ENCODE results near the gene PTPRN2. TPM values are rescaled to one million over a fixed set of nuclear protein-coding genes. Genes with fewer than 3 reads are reported as not detected.

PTPRN2 gene
- total RNA-seq, 2 donors from 2014 or later: 0.72 to 0.79 TPM

GRCh38 chr7:157760004-157760730 lies 827.5 kb downstream of the PTPRN2 start:
- H3K27ac Mint-ChIP-seq: no peak overlapping the region
- peaks cover 0 to 6% of the 10 kb centered on the region in 2 donors for H3K36me3 Mint-ChIP-seq (ENCODE audit: insufficient read depth in 2 of 2)
- H3K9me3 Mint-ChIP-seq: peaks cover 4 to 5% of the 10 kb centered on the region in 2 donors
- DNase-seq (no peak), ATAC-seq (replicated peaks in 1 of 2) (no peak)
- H3K4me3 Mint-ChIP-seq: no peak overlapping the region
- peaks cover 7% of the 10 kb centered on the region for H3K27me3 Mint-ChIP-seq (ENCODE audit: low read depth)
- H3K4me1 Mint-ChIP-seq (ENCODE audit: low read depth): peaks cover 9% of the 10 kb centered on the region

DNA sequence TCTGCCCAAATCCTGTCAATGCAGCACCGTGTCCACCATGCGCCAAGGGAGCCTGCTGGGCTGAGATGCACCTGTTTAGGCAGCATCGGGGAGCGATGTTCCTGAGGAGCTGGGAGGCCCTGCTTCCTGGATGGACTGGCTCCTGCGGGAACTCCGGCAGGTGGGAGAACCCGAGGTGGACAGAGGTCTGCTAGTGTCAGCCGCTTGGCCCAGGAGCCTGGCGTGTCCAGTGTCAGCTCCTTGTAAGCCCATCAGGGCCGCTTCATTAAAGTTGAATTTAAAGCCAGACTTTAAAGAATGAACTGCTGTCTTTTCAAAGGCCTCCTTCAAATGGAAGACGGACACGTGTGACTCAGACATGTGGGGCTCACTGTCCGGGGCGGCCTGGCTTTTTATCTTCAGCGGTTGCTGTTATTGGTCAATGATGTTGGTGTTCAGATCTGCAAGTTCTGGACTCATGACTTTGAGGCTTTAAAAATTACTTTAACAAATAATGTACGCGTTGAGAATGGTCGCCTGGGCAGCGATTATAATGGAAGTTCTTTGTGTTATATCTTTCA lies 828.3 kb downstream of the PTPRN2 start:
- H3K4me3 Mint-ChIP-seq: no peak overlapping the region
- no peaks in the 10 kb centered on the region for H3K9me3 Mint-ChIP-seq
- ATAC-seq (replicated peaks in 1 of 2) (no peak), DNase-seq (no peak)
- H3K27ac Mint-ChIP-seq: no peak overlapping the region
- peaks cover 9% of the 10 kb centered on the region for H3K4me1 Mint-ChIP-seq (ENCODE audit: low read depth)
- H3K36me3 Mint-ChIP-seq (ENCODE audit: insufficient read depth in 2 of 2): no peaks in the 10 kb centered on the region
- peaks cover 7% of the 10 kb centered on the region for H3K27me3 Mint-ChIP-seq (ENCODE audit: low read depth)

GRCh38 chr7:157758468-157759245 lies 829.0 kb downstream of the PTPRN2 start:
- DNase-seq (no peak), ATAC-seq (replicated peaks in 1 of 2) (no peak)
- H3K27me3 Mint-ChIP-seq (ENCODE audit: low read depth): peaks cover 7% of the 10 kb centered on the region
- H3K9me3 Mint-ChIP-seq: no peaks in the 10 kb centered on the region
- H3K4me1 Mint-ChIP-seq (ENCODE audit: low read depth): peaks cover 9% of the 10 kb centered on the region
- no peaks in the 10 kb centered on the region for H3K36me3 Mint-ChIP-seq (ENCODE audit: insufficient read depth in 2 of 2)
- H3K27ac Mint-ChIP-seq: no peak overlapping the region
- H3K4me3 Mint-ChIP-seq: no peak overlapping the region

DNA sequence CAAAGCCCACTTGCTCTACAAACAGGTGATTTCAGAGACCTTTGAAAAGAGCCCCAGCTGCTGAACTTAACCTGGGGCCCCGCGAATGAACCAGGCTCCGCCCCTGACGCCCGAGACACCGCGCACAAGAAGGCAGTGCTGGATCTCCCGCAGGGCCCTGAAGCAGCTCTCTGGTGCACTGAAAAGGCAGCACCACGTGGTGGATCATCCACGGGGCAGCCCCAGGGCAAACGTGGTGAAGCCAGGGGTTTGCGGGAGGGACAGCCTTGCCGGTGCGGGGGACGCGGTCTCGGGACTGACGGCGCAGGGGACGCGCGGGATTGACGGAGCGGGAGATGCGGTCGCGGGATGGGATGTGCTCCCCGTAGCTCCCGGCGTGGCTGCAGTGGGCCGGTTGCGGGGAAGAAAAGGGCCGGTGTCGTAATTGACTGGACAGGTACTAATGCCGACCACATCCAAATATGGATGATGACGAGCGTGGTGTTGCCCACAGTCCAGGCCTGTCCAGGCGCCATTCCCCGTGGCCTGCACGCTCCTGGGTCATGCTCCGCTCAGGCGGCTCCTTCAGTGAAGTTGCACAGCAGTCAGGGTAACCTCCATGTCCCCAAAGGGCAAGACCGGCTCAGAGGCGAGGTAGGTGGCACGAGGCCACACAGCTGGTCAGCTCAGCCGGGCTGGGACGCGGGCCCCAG lies 829.7 kb downstream of the PTPRN2 start:
- Mint-ChIP-seq H3K4me3 (no peak overlapping the region), H3K27me3 (ENCODE audit: low read depth) (peaks cover 7% of the 10 kb centered on the region), H3K36me3 (ENCODE audit: insufficient read depth in 2 of 2) (no peaks in the 10 kb centered on the region), H3K4me1 (ENCODE audit: low read depth) (peaks cover 9% of the 10 kb centered on the region), H3K27ac (no peak overlapping the region), H3K9me3 (no peaks in the 10 kb centered on the region)
- DNase-seq (no peak), ATAC-seq (replicated peaks in 1 of 2) (no peak)

- no peaks in the 10 kb centered on the region for H3K36me3 Mint-ChIP-seq (ENCODE audit: insufficient read depth in 2 of 2)
- H3K9me3 Mint-ChIP-seq: no peaks in the 10 kb centered on the region
- DNase-seq: no peak
Measured at GRCh38 chr7:157757211-157757610, 830.4 kb downstream of the PTPRN2 start.

GRCh38 chr7:157755741-157756140 lies 831.9 kb downstream of the PTPRN2 start:
- no peak overlapping the region for H3K27ac Mint-ChIP-seq
- H3K36me3 Mint-ChIP-seq (ENCODE audit: insufficient read depth in 2 of 2): no peaks in the 10 kb centered on the region
- no peak for ATAC-seq (replicated peaks in 1 of 2)
- peaks cover 7% of the 10 kb centered on the region for H3K27me3 Mint-ChIP-seq (ENCODE audit: low read depth)
- DNase-seq: no peak
- H3K4me1 Mint-ChIP-seq (ENCODE audit: low read depth): peaks cover 7% of the 10 kb centered on the region
- no peaks in the 10 kb centered on the region for H3K9me3 Mint-ChIP-seq
- no peak overlapping the region for H3K4me3 Mint-ChIP-seq

More at GRCh38 chr7:157757211-157757610, 830.4 kb downstream of the PTPRN2 start:
- ATAC-seq (replicated peaks in 1 of 2): no peak
- H3K4me1 Mint-ChIP-seq (ENCODE audit: low read depth): peaks cover 9% of the 10 kb centered on the region
- no peak overlapping the region for H3K27ac Mint-ChIP-seq
- peaks cover 7% of the 10 kb centered on the region for H3K27me3 Mint-ChIP-seq (ENCODE audit: low read depth)
- no peak overlapping the region for H3K4me3 Mint-ChIP-seq

GRCh38 chr7:157754416-157754790 lies 833.2 kb downstream of the PTPRN2 start:
- ATAC-seq (replicated peaks in 1 of 2) (no peak), DNase-seq (no peak)
- Mint-ChIP-seq H3K9me3 (no peaks in the 10 kb centered on the region), H3K4me1 (ENCODE audit: low read depth) (no peaks in the 10 kb centered on the region), H3K36me3 (ENCODE audit: insufficient read depth in 2 of 2) (no peaks in the 10 kb centered on the region), H3K4me3 (no peak overlapping the region), H3K27ac (no peak overlapping the region), H3K27me3 (ENCODE audit: low read depth) (no peaks in the 10 kb centered on the region)

GRCh38 chr7:157753713-157754415 lies 833.8 kb downstream of the PTPRN2 start:
- Mint-ChIP-seq H3K27me3 (ENCODE audit: low read depth) (no peaks in the 10 kb centered on the region), H3K4me1 (ENCODE audit: low read depth) (no peaks in the 10 kb centered on the region), H3K36me3 (ENCODE audit: insufficient read depth in 2 of 2) (no peaks in the 10 kb centered on the region), H3K4me3 (no peak overlapping the region), H3K27ac (no peak overlapping the region), H3K9me3 (no peaks in the 10 kb centered on the region)
- ATAC-seq (replicated peaks in 1 of 2) (no peak), DNase-seq (no peak)

DNA sequence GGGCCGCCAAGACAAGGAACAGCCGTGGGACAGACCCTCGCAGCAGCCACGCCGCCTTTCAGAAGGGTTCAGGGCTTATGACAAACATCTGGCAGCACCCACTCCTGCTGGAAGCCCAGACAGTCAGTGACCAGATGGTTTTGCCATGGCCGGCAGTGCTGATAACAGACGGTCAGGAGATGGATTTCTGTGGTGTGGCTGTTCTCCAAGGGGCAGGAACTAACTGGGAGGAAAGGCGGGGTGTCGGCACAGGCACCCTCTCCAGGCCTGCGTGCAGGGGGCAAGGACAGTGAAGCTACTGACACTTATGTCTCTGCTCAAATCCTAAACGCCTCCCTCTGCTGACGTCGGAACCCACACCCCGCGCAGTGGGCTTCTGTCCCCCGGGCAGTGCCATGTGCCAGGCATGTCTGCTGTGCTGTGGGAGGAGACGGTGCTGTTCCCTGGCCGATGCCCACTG lies 834.8 kb downstream of the PTPRN2 start:
- no peaks in the 10 kb centered on the region for H3K4me1 Mint-ChIP-seq (ENCODE audit: low read depth)
- ATAC-seq (replicated peaks in 1 of 2) (no peak), DNase-seq (no peak)
- no peak overlapping the region for H3K27ac Mint-ChIP-seq
- H3K9me3 Mint-ChIP-seq: no peaks in the 10 kb centered on the region
- no peak overlapping the region for H3K4me3 Mint-ChIP-seq
- no peaks in the 10 kb centered on the region for H3K27me3 Mint-ChIP-seq (ENCODE audit: low read depth)
- H3K36me3 Mint-ChIP-seq (ENCODE audit: insufficient read depth in 2 of 2): no peaks in the 10 kb centered on the region

DNA sequence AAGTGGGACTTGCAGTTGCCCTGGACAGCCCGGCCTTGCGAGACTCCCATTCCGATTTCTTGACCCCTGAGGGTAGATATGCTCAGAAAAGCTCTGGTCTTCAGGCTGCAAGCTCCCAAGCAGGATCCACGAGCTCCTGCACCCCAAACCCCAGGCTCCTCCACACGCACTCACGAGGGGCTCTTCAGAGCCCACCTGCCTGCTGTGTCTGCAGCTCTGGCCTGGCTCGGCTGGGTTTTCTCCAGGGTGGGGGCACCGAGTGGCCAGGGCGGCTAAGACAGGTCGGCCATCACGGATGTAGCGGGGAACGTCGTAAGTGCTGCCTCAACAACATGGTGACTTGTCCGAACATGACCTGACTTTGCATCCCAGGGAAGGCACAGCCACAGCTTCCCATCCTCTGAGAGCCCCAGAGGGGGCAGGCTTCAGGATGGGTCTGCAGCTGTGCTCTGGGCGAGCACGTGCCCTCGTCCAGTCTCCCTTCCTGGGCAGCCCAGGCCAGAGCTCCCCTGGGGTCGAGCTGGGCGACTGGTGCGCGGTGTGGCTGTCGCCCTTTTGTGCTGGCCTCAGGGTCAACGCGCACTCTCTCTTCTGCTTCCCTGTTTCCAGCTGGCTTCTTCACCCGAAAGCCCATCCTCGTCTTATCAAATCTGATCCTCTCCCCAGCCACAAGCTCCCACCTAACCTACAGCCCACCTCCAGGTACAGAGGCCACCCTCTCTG lies 835.5 kb downstream of the PTPRN2 start:
- no peak for ATAC-seq (replicated peaks in 1 of 2)
- no peaks in the 10 kb centered on the region for H3K36me3 Mint-ChIP-seq (ENCODE audit: insufficient read depth in 2 of 2)
- no peaks in the 10 kb centered on the region for H3K9me3 Mint-ChIP-seq
- no peaks in the 10 kb centered on the region for H3K27me3 Mint-ChIP-seq (ENCODE audit: low read depth)
- no peak overlapping the region for H3K27ac Mint-ChIP-seq
- DNase-seq: no peak
- H3K4me1 Mint-ChIP-seq (ENCODE audit: low read depth): no peaks in the 10 kb centered on the region
- H3K4me3 Mint-ChIP-seq: no peak overlapping the region

GRCh38 chr7:157751406-157751805 lies 836.2 kb downstream of the PTPRN2 start:
- Mint-ChIP-seq H3K4me3 (no peak overlapping the region), H3K27ac (no peak overlapping the region), H3K36me3 (ENCODE audit: insufficient read depth in 2 of 2) (no peaks in the 10 kb centered on the region)

DNA sequence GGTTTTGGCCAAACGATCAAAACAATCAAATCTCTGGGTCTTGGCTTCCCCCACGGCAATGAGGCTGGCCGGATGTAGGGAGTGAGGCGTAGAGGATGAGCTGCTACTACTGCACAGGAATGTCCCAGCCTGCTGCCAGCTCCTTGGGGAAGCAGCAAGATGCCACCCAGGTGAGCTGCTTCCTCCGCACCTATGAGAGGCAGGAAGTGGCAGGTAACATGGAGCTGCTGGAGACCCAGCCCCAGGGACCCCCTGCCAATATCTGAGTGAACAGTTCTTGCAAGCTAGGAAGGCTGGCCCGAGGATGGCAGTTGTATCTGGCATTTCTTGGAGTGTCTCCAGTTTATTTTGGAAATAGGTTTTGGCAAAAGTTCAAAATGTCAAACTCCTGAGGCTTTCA lies 837.3 kb downstream of the PTPRN2 start:
- Mint-ChIP-seq H3K36me3 (ENCODE audit: insufficient read depth in 2 of 2) (no peaks in the 10 kb centered on the region), H3K9me3 (no peaks in the 10 kb centered on the region), H3K27ac (no peak overlapping the region), H3K27me3 (ENCODE audit: low read depth) (no peaks in the 10 kb centered on the region), H3K4me3 (no peak overlapping the region), H3K4me1 (ENCODE audit: low read depth) (no peaks in the 10 kb centered on the region)
- no peak for DNase-seq
- no peak for ATAC-seq (replicated peaks in 1 of 2)

More at GRCh38 chr7:157751406-157751805, 836.2 kb downstream of the PTPRN2 start:
- no peak for ATAC-seq (replicated peaks in 1 of 2)
- Mint-ChIP-seq H3K4me1 (ENCODE audit: low read depth) (no peaks in the 10 kb centered on the region), H3K27me3 (ENCODE audit: low read depth) (no peaks in the 10 kb centered on the region), H3K9me3 (no peaks in the 10 kb centered on the region)
- DNase-seq: no peak
